Left hindlimb (tissue), 1 donor: Measurements from ENCODE around the gene RTP1.
"Not testable (repeated sequence)": the region's sequence is repeated elsewhere in the genome, so short reads cannot be mapped to it uniquely, and the experiment has no call there.

Source experiments
- DNase-seq: peaks from one replicate; pipeline ENCODE4 v3.0.0-alpha.2; 2018

The RTP1 gene, protein sequence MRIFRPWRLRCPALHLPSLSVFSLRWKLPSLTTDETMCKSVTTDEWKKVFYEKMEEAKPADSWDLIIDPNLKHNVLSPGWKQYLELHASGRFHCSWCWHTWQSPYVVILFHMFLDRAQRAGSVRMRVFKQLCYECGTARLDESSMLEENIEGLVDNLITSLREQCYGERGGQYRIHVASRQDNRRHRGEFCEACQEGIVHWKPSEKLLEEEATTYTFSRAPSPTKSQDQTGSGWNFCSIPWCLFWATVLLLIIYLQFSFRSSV

DNA sequence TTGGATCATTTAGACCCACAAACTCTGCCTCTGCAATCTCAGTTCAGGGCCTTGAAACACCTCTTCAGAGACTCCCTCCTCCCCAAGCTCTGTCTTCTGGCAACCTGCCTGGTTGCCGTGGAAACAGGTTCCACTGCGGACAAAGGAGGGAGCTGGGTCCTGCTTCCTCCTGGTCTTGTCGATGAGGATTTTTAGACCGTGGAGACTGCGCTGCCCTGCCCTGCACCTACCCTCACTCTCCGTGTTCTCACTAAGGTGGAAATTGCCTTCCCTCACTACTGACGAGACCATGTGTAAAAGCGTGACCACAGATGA lies at the start of gene RTP1:
Gene RTP1, plus strand, starts transcription at position 152 of the 315 bp plus-strand sequence. Its CDS starts 30 bp downstream, at position 182.
- DNase-seq, result no peak

DNA sequence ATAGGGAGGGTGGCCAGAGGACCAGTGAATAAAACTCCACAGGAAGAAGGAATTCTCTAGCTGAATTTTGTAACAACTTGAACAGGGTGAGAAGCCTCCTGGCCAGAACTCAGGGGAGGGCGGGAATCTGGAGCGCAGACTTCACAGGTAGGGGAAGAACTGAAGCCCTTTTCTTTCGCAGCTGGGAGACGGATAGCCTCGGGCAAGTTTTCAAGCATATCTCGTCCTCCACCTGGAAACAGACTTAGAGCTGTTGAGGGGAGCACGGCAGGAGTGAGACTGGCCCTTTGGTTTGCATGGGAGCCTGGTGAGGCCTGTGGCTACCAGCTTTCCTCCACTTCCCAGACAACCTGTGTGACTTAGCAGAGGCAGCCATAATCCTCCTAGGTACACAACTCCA lies 47.1 kb upstream of the RTP1 start:
- DNase-seq, result no peak

DNA sequence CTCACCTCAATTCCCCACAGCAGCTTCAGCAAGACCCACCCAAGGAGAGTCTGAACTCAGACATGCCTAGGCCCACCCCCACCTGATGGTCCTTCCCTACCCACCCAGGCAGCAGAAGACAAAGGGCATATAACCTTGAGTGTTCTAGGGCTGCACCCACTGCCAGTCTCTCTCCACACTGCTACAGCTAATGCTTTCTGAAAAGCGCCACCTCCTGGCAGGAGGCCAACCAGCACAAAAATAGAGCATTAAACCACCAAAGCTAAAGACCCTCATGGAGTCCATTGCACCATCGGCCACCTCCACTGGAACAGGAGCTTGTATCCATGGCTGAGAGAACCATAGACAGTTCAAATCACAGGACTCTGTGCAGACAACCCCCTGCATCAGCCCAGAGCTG lies 46.7 kb upstream of the RTP1 start:
- no peak for DNase-seq

DNA sequence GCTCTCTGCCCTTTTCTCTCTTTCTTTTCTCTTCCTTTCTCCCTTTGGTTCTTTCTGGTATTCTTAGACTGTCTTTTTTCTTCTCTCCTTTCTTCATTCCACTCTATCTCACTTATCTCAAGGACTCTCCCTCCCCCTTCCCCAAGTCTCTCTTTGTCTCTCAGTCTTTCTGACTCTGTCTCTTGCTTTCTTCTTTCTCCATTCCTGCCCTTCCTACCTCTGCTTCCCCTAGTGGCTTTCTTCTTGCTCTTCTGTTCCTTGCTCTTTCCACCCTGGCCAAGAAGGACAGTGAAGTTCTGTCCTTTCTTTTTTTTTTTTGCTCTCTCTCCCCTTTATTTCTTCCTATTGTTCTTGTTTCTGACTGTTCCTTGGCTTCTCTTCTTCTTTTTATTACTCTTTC lies 35.7 kb upstream of the RTP1 start:
- no peak for DNase-seq

DNA sequence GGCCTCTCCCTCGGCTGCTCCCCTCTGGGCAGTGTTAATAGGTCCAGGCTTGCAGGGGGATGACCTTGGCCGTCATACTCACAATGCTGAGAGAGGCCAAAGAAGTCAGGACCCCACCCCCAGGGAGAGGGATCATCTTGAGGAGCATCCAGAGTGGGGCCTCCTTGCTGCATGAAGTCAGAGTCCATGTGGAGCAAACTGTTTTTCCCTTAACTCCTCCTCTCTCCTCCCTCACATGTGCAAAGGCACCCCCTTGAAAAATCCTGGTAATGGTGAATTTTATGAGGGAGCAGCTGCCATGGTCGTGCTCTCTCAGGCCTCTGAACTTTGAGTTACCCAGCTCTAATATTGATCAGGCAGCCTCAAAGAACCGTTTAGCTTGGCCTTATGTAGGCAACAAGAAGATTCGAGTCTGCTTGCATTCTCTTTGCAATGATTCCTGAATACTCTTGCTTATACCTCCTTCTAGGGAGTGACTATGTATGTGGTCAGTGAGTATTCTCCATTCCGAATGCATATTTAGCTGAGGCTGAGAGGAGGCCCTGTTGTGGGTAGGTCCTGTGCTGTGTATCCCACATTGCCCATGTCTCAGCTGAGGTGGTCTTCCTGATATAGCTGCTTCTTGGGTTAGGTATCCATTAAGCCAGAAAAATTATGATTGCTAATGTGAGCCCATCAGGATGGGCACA lies 34.9 kb upstream of the RTP1 start:
- DNase-seq, result no peak

DNA sequence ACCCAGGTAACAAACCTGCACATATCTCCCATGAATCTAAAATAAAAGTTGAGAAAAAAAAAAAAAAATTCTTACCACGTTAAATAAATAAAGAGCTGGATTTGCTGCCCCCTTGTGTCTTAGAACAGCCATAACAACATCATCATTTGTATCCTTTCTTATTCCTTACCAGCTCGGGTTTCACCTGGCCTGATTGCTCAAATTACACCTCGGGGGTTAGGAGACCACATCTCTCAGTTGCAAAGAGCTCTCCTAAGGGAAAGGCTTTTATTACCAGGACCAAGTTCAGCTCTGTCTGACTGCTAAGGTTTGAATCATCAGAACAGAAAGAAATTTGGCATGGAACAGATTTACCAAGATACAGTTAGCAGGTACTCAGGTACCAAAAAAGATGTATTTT lies 32.1 kb upstream of the RTP1 start:
- DNase-seq, result no peak

DNA sequence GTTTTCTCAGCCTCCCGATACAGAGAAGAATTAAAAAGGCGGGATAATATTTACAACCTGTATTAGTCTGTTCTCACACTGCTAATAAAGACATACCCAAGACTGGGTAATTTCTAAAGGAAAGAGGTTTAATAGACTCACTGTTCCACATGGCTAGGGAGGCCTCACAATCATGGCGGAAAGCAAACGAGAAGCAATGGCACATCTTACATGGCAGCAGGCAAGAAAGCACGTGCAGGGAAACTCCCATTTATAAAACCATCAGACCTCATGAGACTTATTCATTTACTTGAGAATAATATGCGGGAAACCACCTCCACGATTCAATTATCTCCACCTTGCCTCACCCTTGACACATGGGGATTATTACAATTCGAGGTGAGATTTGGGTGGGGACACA lies 30.5 kb upstream of the RTP1 start:
- no peak for DNase-seq

DNA sequence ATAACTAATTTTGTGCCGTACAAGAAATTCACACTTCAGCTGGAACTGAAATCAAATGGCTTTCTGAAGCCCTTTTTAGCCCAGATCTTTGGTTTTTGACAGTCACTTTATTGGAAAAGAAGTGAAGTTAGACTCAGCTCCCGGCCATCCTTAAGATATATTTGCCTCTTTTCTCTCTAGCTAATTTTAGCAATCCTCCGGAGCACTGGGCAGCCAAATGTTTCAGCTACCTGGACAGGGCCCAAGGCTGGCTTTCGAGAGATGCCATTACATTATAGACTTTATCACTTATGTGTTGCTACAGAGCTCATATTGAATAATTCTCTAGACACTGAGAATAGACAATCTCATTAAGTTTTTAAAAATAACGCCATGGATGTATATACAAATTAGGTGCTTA lies 29.5 kb upstream of the RTP1 start:
- DNase-seq, result no peak

DNA sequence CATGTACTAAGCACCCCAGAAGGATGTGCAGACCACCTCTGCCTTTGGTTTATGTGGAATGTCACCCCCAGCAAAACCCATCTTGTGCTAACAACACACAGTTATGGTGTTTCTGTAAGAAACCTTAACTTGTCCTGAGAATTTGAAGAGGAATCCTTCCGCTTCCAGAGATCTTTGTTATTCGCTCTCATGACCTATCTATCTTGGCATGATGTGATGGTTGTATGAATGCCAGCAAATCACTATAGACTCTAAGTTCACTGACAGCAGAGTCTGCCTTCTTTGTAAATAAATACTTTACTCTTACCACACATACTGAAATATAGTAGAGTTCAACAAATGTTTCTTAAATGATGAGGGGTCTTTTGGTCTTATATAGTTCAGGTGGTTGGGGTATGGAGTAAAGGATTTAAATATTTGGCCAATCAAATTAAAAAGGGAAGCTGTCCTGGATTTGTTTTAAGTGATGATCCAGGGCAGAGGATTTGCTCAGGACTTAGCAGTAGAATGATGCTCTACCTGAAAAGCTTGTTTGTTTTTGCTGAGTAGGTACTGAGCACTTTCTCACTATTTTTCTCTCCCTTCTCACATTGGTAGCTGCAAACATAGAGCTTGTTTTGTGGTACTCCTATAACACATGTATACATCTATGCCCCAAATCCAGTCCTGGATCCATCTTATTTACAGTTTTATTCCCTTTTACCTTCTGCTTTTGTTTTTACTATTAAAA lies 27.9 kb upstream of the RTP1 start:
- no peak for DNase-seq

DNA sequence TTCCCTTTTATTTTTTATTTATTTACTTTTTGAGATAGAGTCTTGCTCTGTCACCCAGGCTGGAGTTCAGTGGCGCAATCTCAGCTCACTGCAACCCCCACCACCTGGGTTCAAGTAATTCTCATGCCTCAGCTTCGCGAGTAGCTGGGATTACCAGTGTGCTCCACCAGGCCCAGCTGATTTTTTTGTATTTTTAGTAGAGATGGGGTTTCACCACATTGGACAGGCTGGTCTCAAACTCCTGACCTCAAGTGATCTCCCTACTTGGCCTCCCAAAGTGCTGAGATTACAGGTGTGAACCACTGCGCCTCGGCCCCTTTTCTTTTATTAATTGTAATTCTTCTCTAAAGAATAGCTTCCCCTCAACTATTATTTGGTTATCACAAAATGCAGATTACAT lies 26.4 kb upstream of the RTP1 start:
- not testable (repeated sequence) for DNase-seq

DNA sequence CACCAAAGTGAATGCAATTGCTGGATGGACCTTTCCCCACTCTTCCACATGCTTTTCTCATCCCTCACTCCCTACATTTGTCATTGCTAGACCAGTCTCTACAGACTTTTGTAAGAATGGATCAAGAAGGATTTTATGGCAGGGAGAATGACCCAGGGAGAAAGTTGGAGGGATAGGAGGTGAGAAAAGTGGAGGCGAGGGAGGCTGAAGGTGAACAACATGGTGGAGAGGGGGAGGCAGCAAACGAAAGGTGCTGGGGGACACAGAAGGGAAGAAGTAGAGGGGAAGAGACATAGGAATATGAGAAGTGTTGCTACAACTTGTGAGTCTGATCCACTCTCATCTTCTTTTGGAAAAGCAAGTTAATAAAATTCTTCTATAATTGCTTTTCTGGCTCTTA lies 24.4 kb upstream of the RTP1 start:
- no peak for DNase-seq

DNA sequence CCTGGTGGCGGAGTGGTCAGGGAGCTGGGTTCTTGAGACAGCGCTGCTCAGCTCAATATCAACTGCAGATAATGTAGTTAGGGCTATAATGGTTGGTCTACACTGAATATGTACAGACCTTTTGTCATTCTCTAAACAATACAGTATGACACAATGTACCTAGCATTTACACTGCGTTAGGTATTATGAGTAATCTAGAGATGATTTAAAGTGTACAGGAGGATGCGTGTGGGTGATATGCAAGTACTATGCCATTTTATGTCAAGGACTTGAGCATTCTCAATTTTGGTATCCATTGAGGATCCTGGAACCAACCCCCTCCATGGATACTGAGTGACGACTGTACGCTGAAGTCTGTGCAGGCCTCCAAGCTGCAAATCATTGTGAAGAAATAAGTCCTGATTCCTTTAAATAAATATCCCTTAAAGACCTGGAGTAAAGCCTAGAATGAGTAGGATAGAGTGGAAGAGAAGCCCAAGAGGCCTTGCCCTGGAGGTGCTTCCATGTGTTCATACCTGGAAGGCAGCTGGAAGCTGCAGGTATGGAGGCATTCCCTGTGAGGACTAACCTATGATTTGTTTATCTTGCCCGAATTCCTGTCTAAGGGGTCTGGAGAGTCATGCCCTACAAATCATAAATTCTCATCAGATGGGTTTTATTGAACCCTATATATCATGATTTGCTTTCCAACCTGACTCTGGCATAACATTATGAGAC lies 15.7 kb upstream of the RTP1 start:
- no peak for DNase-seq

DNA sequence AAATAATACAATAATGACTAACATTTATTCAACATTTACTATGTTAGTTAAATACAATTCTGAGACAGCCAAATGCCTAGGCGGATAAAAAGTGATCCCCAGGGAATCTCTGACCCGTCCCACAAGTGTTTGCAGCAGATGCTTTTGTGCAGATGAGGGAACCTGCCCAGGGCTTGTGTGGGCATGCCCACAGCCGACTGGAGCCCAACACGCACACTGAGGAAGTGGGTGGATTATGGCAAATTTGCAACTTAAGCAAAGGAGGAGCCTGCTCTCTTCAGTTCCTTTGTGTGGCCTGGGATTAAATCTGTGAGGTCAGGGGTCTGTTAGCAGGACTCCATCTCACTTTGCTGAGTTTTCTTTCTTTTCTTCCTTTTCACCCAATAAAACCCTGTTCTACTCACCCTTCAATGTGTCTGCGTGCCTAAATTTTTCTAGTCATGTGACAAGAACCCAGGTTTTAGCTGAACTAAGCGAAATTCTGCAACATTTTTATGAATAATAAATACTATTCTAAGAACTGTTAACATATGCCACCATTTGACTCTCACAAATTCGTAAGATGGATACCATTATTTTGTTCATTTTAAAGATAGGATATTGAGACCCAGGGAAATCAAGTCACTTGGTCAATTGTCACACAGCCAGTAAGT lies 13.9 kb upstream of the RTP1 start:
- no peak for DNase-seq

DNA sequence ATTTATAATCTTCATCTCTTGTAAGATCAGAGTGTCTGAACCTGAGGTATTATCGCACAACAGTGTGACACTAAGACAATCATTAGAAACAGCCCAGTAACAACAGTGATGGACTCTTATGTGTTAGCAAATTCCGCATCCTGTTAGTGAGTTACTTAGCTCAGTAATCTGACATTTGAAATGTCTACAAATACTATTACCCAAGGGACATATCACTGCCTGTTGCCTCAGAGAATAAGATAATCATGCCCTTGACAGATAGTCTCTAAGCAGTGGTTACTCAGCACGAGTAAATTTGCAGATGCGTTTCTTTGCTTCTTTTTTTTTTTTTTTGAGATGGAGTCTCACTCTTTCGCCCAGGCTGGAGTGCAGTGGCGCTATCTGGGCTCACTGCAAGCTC lies 13.4 kb upstream of the RTP1 start:
- DNase-seq, result no peak

DNA sequence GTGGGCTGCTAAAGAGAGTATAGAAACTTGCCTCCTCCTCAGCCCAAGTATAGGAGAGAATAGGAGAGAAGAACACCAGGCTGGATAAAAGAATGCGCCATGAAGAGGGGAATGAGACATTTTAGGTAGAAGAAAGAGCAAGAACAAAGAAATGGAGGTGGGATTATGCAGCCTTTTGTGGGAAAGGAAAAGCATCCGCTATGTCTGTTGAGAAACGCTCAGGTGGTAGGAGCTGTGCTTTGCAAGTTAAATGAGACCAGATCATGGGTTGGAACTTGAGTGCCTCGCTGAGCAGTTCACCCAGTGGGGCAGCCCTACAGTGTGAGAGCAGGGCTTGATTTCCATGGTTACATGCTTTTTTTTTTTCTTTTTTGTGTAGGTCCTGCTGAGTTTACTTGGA lies 11.5 kb upstream of the RTP1 start:
- no peak for DNase-seq

DNA sequence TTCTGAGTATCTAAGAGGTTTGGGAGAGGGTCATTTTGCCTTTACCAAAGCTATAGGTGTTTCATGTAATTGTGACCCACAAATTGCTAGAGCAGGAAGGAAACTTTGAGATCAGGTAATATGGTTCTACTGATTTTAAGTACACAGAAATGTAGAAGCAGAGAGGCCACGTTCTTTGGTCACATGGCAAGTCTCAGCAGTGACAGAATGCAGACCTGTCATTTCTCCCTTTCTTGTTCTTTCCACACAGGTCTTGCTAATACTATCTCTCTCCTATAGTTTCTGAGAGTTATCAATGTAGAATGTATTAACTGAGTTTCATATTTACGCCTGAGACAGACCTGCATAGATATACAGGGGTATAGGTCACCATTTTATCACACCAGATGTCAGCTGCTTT lies 10.9 kb upstream of the RTP1 start:
- no peak for DNase-seq

DNA sequence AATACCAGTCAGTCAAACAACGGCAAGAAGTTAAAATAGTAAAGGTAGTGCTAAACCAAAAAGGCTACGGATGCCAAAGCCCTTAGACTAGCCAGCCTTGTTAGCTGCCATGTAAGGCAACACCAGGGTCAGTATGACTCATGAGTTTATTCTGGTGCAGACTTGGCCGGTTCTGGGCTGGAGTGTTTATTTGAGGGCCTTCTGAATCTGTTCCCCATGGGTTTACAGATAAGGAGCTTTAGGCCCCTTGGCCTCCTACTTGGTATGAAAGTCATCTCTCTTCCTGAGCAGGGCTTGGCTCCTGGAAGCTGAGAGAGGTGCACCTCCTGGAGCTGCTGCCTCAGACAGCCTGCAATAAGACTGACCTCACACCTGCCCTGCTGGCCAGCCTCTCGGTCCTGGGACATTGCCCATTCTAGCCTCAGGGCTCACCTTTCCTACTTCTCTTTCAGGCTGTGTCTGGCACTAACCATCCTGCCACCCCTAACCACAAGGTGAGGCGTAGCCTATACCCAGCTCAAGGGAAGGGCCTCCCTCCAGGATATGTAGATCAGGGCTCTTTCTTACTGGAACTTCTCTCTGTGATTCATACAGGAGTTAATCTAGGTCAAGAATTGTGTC lies 10.4 kb upstream of the RTP1 start:
- no peak for DNase-seq

DNA sequence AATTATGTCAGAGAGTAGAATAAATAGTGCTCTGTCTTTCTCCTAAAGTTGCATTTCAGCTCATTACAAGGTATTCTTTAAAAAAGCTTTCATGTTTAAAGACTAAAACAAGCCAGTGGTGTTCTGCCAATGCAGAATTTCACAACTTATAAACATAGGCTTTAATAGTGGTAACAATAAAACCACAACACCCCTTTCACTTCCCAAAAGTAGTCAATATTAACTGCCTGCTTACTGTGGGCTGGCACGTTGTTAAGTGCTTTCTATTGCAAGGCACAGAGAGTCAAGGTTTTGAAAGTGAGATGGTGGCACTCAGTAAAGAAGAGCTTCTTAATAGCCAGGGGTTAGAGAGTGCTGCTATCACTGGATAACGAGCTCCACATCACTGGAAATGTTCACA lies 8.4 kb upstream of the RTP1 start:
- no peak for DNase-seq

DNA sequence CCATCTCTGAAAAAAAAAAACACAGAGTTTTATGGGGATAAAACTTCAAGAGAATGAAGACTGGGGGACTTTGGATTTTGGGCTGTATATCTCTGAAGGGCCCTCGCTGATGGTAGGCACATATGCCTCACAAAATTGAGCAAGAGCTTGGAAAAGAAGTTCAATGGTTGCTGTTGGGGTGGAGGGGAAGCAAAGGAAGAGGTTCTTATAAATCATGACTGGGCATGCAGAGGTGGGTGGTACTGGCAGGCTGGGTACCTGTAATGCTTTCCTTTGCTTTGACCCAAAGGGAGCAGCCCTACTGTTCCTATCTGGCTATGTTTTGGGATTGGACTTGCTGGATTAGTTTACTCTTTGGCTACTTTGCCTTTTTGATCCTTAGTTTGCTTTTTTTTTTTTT lies 6.0 kb upstream of the RTP1 start:
- no peak for DNase-seq

DNA sequence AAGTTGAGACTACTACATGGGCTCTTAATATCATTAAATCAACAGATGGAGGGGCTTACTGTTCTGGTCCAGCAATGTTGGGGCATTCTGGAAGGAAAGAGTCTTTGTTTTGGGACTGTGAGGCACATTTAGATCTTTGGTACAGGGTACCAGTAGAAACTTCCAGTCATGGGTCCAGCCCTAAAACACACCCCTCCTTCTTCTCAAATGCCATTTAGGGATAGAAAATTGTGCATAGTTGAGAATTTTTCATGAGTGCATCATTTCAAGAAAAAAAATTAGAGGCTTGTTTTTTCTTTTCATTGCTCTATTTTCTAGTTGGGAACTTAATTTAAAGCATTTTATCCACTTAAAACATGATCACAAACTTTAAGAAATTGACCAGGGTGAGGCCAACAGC lies 4.1 kb upstream of the RTP1 start:
- DNase-seq, result no peak

DNA sequence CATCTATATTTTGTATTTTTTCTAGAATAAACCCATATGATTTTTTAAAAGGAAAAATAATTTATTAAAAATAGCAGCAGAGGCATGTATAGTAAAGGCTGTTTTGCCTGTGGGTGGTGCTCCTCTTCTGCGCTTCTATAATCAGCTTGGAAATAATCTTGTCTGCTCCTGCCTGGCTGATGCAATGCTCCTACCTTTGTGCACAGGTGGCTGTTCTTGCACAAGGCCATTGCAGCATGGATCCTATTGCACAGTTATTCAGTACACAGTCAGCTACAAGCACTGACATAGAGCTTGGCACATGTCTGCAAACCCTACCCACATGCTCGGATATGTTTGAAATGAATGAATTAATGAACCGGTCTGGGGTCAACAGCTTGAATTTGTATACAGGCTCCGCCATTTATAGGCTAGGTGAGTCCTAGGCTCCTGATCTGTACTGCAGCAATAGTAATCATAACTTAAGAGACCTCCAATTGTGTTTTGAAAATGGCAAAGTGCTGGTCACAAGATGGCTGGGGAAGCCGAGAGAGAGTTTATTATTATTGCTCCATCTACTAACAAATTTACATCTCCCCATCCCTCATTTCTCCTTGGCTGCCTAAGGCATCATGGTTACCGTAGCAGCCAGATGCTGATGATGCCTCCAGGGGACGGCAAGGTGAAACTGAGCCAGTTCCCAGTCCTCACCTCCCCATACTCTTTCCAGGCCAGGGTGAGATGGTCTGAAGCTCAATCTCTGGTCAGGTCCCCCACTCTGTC lies 532 bp upstream of the RTP1 start:
- no peak for DNase-seq

DNA sequence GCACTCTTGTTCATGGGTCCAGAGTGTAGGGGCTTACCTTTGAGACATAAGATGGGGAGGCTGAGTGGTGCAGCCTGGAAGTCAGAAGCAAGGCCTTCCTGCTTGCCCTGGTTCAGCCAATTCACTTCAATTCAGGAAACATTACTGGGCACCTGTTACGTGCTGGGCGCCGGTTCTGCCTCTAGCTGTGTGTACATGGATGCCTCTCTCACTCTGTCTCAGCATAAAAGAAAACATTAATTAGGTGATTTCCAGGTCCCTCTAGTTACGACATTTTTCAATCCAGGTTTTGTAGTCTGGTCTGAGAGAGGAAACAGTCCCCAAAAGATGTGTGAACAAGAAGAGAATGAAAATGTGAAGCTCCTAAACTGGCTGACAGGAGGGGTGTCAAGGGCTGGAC lies 1.2 kb downstream of the RTP1 start:
- DNase-seq, result no peak
